ENCODE data around the gene JMJD8.

- TF ChIP-seq, protein P1, sequence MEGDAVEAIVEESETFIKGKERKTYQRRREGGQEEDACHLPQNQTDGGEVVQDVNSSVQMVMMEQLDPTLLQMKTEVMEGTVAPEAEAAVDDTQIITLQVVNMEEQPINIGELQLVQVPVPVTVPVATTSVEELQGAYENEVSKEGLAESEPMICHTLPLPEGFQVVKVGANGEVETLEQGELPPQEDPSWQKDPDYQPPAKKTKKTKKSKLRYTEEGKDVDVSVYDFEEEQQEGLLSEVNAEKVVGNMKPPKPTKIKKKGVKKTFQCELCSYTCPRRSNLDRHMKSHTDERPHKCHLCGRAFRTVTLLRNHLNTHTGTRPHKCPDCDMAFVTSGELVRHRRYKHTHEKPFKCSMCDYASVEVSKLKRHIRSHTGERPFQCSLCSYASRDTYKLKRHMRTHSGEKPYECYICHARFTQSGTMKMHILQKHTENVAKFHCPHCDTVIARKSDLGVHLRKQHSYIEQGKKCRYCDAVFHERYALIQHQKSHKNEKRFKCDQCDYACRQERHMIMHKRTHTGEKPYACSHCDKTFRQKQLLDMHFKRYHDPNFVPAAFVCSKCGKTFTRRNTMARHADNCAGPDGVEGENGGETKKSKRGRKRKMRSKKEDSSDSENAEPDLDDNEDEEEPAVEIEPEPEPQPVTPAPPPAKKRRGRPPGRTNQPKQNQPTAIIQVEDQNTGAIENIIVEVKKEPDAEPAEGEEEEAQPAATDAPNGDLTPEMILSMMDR (IDR thresholded peaks at IDR 0.05), result no peak
- no peak for TF ChIP-seq POLR2A (IDR thresholded peaks at IDR 0.05; ENCODE audit: low read depth)
- no peak for TF ChIP-seq POLR2AphosphoS5 (IDR thresholded peaks at IDR 0.05)
These were observed 41.5 kb upstream of the JMJD8 start for GRCh38 chr16:725463-726187.

All from esophagus muscularis mucosa (tissue), 3 donors.